K562 (cell line): ENCODE data around the gene MAP2K6. TPM values are rescaled to one million over a fixed set of nuclear protein-coding genes. Genes with fewer than 3 reads are reported as not detected.
A peak's percentile ranks its signal among the peaks of the same experiment; 100 is the strongest.

Source experiments
- CAMTA2 ChIP-seq: fragments of 250-450 bp; sonication (Bioruptor Pico); conservative IDR thresholded peaks from 2 replicates; pipeline ENCODE4 v1.5.1; 2022
- CXXC5 ChIP-seq: fragments of 250-450 bp; sonication (Bioruptor Pico); IDR thresholded peaks from 2 replicates; pipeline ENCODE4 v1.8.0; 2022; ENCODE audit warnings: inconsistent platforms, mild to moderate bottlenecking, moderate library complexity
- HDAC8 ChIP-seq: fragments of 450-650 bp; IDR thresholded peaks from 2 replicates; pipeline ENCODE4 v1.6.1; 2016; ENCODE audit warnings: mild to moderate bottlenecking, missing genetic modification characterization, moderate library complexity, missing compliant biosample characterization
- HSF4 ChIP-seq: fragments of 250-450 bp; sonication (Bioruptor Pico); IDR thresholded peaks from 2 replicates; pipeline ENCODE4 v2.1.2; 2022; ENCODE audit warnings: mild to moderate bottlenecking, moderate library complexity, borderline replicate concordance
- MEIS2 ChIP-seq: fragments of 450-650 bp; IDR thresholded peaks from 2 replicates; pipeline ENCODE4 v1.6.1; 2014; ENCODE audit warnings: mild to moderate bottlenecking; ENCODE audit not compliant: partially characterized antibody
- NFE2 ChIP-seq: IDR thresholded peaks from 2 replicates; pipeline ENCODE4 v1.6.1; 2014; ENCODE audit warnings: antibody characterized with exemption, low read depth
- PPARD ChIP-seq: fragments of 250-450 bp; sonication (Bioruptor Pico); IDR thresholded peaks from 2 replicates; pipeline ENCODE4 v1.8.0; 2022; ENCODE audit warnings: inconsistent platforms, mild to moderate bottlenecking, moderate library complexity
- RBM25 ChIP-seq: fragments of 200-400 bp; formaldehyde crosslinking; IDR thresholded peaks from 2 replicates; pipeline ENCODE4 v1.6.1; 2018; ENCODE audit warnings: low read length, low read depth, moderate library complexity; ENCODE audit not compliant: severe bottlenecking
- SAP30 ChIP-seq: fragments of 200-600 bp; sonication (generic); IDR thresholded peaks from 2 replicates; pipeline ENCODE4 v1.6.1; 2012; ENCODE audit warnings: borderline replicate concordance, low read depth, mild to moderate bottlenecking, moderate library complexity, low read length, control low read depth, inconsistent platforms; ENCODE audit not compliant: insufficient read depth, poor library complexity, severe bottlenecking
- SRSF1 ChIP-seq: fragments of 200-400 bp; formaldehyde crosslinking; IDR thresholded peaks from 2 replicates; pipeline ENCODE4 v1.6.1; 2017; ENCODE audit warnings: mild to moderate bottlenecking, low read depth, low read length, moderate library complexity
- STAT5A ChIP-seq: IDR thresholded peaks from 2 replicates; pipeline ENCODE4 v1.6.1; 2012; ENCODE audit warnings: low read length, inconsistent platforms, borderline replicate concordance
- TARDBP ChIP-seq: fragments of 450-650 bp; IDR thresholded peaks from 2 replicates; pipeline ENCODE4 v1.6.1; 2016
- TEAD1 ChIP-seq, 2 experiments: fragments of 450-650 bp in 1 of 2; sonication (generic) in 1 of 2; formaldehyde crosslinking; IDR thresholded peaks; 2 replicates each; pipeline versions ENCODE4 v1.4.0 to v1.8.0; 2020 to 2022; ENCODE audit warnings: mild to moderate bottlenecking in 2 of 2, missing genetic modification reagents in 1 of 2
- U2AF2 ChIP-seq: fragments of 200-400 bp; formaldehyde crosslinking; optimal IDR thresholded peaks from 2 replicates; pipeline ENCODE3; 2017; ENCODE audit warnings: low read depth, mild to moderate bottlenecking, low read length
- ZNF143 ChIP-seq: sonication (generic); formaldehyde crosslinking; IDR thresholded peaks from 2 replicates; pipeline ENCODE4 v1.9.0; 2022; ENCODE audit warnings: mild to moderate bottlenecking, missing genetic modification reagents
- ZNF551 ChIP-seq: fragments of 250-450 bp; sonication (Bioruptor Pico); IDR thresholded peaks from 2 replicates; pipeline ENCODE4 v1.5.0; 2021; ENCODE audit warnings: mild to moderate bottlenecking, moderate library complexity
- ZSCAN32 ChIP-seq: fragments of 450-650 bp; formaldehyde crosslinking; IDR thresholded peaks from 2 replicates; pipeline ENCODE4 v1.4.0; 2020; ENCODE audit warnings: mild to moderate bottlenecking, moderate library complexity
- polyA plus RNA-seq, 8 experiments: library from polyadenylated mRNA; depleted of rRNA in 4 of 8; stranded (reverse) in 5 of 8; unstranded in 3 of 8; fragments of >200 nt; fragmentation: Nextera tagmentation in 2 of 8; fragmentation: Illumina TruSeq in 1 of 8; extraction: Ambion mirVana in 2 of 8; extraction: Trizol in 1 of 8; gene quantifications; 2 replicates each; pipeline versions ENCODE4 v1.2.1 to v1.2.3, GENCODE V29; 2011 to 2014; ENCODE audit warnings: inconsistent platforms in 1 of 8, missing spikeins in 1 of 8
- total RNA-seq, 7 experiments: library from RNA; depleted of rRNA in 6 of 7; stranded (reverse); fragments of >200 nt in 6 of 7; fragmentation: Illumina TruSeq in 2 of 7; extraction: Trizol in 2 of 7; gene quantifications; 2 replicates each; pipeline versions ENCODE4 v1.2.1 to v1.2.3, GENCODE V29; 2011 to 2021; ENCODE audit warnings: low replicate concordance in 1 of 7
- TF ChIP-seq, protein P1 (sequence below): sonication (generic); formaldehyde crosslinking; IDR thresholded peaks from 2 replicates; pipeline ENCODE4 v1.8.1; 2023; ENCODE audit warnings: mild to moderate bottlenecking, missing genetic modification reagents
- TF ChIP-seq, protein P2 (sequence below): fragments of 450-650 bp; formaldehyde crosslinking; IDR thresholded peaks from 2 replicates; pipeline ENCODE4 v1.4.0; 2022; ENCODE audit warnings: missing genetic modification characterization
- TF ChIP-seq, protein P3 (sequence below): fragments of 150-350 bp; conservative IDR thresholded peaks from 2 replicates; pipeline ENCODE4 v1.6.1; 2014; ENCODE audit warnings: low read length

Gene MAP2K6
- total and polyA plus RNA-seq, 9 of the 15 experiments (the other 6 are each of a cell fraction or from before 2014, with no cell fraction given): 0.07 to 0.13 TPM; not detected in 7

DNA sequence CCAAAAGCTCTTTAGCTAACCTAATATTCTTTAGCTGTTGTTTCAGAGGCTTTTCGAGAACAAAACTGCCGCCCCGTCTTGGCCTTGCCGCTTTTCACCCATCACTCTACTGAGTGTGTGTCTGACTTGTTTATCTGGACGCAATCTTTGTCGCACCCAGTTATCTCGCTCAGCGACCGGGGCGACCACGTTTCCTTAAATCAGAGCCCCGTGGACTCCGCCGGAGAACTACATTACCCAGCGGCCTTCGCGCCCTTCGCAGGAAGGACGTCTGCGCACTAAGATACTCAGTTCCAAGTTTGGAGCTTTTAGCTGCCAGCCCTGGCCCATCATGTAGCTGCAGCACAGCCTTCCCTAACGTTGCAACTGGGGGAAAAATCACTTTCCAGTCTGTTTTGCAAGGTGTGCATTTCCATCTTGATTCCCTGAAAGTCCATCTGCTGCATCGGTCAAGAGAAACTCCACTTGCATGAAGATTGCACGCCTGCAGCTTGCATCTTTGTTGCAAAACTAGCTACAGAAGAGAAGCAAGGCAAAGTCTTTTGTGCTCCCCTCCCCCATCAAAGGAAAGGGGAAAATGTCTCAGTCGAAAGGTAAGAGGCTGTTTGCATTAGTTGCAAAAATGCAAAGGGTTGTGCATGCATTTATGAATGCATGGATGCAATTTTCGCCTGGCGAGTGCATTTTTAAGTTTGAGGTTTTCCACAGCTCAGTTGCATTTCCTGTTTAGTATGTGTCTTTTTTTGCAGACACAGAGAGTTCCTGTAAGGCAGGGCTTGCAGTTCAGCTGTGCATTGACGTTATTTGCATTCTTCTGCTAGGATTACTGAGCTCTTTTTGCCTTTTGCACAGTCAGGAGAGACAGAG is at the start of gene MAP2K6 (continued):
- TF ChIP-seq, protein P1, sequence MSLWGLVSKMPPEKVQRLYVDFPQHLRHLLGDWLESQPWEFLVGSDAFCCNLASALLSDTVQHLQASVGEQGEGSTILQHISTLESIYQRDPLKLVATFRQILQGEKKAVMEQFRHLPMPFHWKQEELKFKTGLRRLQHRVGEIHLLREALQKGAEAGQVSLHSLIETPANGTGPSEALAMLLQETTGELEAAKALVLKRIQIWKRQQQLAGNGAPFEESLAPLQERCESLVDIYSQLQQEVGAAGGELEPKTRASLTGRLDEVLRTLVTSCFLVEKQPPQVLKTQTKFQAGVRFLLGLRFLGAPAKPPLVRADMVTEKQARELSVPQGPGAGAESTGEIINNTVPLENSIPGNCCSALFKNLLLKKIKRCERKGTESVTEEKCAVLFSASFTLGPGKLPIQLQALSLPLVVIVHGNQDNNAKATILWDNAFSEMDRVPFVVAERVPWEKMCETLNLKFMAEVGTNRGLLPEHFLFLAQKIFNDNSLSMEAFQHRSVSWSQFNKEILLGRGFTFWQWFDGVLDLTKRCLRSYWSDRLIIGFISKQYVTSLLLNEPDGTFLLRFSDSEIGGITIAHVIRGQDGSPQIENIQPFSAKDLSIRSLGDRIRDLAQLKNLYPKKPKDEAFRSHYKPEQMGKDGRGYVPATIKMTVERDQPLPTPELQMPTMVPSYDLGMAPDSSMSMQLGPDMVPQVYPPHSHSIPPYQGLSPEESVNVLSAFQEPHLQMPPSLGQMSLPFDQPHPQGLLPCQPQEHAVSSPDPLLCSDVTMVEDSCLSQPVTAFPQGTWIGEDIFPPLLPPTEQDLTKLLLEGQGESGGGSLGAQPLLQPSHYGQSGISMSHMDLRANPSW: no peak
- TF ChIP-seq SRSF1 (no peak), TEAD1 (CRISPR knock-in tag; IDR thresholded peaks at IDR 0.05) (no peak), ZSCAN32 (CRISPR knock-in tag) (no peak), STAT5A (no peak), NFE2 (no peak), ZNF143 (peak; percentile 78), CXXC5 (peak; percentile 26; the same call in 1 of the 2 replicates), MEIS2 (no peak), HDAC8 (tag) (no peak), PPARD (CRISPR knock-in tag) (no peak), RBM25 (no peak), HSF4 (CRISPR knock-in tag) (no peak), U2AF2 (no peak), CAMTA2 (CRISPR knock-in tag) (no peak), ZNF551 (CRISPR knock-in tag) (no peak), TARDBP (no peak), SAP30 (no peak)
- TF ChIP-seq, protein P2, sequence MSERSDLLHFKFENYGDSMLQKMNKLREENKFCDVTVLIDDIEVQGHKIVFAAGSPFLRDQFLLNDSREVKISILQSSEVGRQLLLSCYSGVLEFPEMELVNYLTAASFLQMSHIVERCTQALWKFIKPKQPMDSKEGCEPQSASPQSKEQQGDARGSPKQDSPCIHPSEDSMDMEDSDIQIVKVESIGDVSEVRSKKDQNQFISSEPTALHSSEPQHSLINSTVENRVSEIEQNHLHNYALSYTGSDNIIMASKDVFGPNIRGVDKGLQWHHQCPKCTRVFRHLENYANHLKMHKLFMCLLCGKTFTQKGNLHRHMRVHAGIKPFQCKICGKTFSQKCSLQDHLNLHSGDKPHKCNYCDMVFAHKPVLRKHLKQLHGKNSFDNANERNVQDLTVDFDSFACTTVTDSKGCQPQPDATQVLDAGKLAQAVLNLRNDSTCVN (CRISPR knock-in tag): no peak
- TF ChIP-seq, protein P3, sequence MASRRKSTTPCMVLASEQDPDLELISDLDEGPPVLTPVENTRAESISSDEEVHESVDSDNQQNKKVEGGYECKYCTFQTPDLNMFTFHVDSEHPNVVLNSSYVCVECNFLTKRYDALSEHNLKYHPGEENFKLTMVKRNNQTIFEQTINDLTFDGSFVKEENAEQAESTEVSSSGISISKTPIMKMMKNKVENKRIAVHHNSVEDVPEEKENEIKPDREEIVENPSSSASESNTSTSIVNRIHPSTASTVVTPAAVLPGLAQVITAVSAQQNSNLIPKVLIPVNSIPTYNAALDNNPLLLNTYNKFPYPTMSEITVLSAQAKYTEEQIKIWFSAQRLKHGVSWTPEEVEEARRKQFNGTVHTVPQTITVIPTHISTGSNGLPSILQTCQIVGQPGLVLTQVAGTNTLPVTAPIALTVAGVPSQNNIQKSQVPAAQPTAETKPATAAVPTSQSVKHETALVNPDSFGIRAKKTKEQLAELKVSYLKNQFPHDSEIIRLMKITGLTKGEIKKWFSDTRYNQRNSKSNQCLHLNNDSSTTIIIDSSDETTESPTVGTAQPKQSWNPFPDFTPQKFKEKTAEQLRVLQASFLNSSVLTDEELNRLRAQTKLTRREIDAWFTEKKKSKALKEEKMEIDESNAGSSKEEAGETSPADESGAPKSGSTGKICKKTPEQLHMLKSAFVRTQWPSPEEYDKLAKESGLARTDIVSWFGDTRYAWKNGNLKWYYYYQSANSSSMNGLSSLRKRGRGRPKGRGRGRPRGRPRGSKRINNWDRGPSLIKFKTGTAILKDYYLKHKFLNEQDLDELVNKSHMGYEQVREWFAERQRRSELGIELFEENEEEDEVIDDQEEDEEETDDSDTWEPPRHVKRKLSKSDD: no peak
